Epithelial cell of proximal tubule (primary cell): ENCODE measurements around the gene AP1B1. TPM values are rescaled to one million over a fixed set of nuclear protein-coding genes. Genes with fewer than 3 reads are reported as not detected.

Source experiments
- DNase-seq: peaks from one replicate; pipeline ENCODE4 v3.0.0-alpha.2; 2011; ENCODE audit warnings: low read depth
- H3K4me3 ChIP-seq: 2 replicates; pipeline ENCODE4 v1.5.1; 2011; ENCODE audit warnings: low read depth, mild to moderate bottlenecking, low read length
- CTCF ChIP-seq: conservative IDR thresholded peaks from 2 replicates; pipeline ENCODE4 v1.5.1; 2012; ENCODE audit warnings: low read depth, mild to moderate bottlenecking, low read length
- total RNA-seq: library from RNA; depleted of rRNA; stranded (reverse); fragments of >200 nt; gene quantifications from 2 replicates; pipeline ENCODE4 v1.2.3, GENCODE V29; 2015

AP1B1 gene
- total RNA-seq, 1 donor from 2014 or later, result 50.3 TPM

- TF ChIP-seq CTCF, result no peak
- DNase-seq, result no peak
- H3K4me3 ChIP-seq, result no peak overlapping the region
Observed at GRCh38 chr22:29310065-29310862, 78.1 kb downstream of the AP1B1 start.

DNA sequence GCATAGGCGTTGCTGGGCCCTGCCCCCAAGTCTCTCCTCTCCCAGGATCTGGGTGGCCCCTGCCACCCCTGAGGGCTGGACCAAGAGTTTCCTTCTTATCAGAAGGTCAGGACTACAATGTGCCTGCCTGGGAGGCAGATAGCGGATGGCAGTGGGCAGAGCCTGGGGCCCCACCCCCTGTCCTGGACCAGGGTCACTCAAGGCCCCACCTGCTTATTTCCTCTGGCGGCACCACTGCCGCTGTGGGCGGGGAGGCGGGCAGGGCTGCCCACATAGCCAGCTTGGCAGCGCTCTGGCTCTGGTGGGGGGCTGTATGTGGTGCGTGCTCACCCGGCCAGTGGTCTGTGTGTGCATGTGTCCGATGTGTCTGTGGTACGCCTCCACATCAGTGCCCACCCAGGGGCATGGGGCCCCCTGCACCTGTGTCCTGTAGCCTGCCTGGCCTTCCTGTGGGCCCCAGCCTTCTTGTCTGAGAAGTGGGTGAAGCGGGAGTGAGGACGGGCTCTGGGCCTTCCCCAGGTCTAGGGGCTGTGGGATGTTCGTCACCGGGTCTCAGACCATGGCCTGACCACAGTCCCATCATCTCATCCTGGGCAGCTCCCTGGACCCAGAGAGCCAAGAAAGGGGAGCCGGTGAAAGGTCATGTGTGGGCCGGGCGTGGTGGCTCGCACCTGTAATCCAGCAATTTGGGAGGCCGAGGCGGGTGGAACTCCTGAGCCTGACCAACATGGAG, 78.9 kb downstream of the AP1B1 start:
- no peak overlapping the region for H3K4me3 ChIP-seq
- no peak for DNase-seq
- TF ChIP-seq CTCF, result no peak

- H3K4me3 ChIP-seq, result no peak overlapping the region
- no peak for TF ChIP-seq CTCF
- DNase-seq, result no peak
Observed at GRCh38 chr22:29308791-29309262, 79.5 kb downstream of the AP1B1 start.

DNA sequence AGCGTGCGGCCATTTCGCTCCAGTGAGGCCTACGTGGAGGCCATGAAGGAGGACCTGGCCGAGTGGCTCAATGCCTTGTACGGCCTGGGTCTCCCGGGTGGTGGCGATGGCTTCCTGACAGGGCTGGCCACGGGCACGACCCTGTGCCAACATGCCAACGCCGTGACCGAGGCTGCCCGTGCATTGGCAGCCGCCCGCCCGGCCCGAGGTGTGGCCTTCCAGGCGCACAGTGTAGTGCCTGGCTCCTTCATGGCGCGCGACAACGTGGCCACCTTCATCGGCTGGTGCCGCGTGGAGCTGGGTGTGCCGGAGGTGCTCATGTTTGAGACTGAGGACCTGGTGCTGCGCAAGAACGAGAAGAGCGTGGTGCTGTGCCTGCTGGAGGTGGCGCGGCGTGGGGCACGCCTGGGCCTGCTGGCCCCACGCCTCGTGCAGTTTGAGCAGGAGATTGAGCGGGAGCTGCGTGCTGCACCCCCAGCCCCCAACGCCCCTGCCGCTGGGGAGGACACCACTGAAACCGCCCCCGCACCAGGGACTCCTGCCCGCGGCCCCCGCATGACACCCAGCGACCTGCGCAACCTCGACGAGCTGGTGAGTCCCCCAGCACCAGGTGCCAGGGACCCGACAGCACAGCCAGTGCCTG, 80.1 kb downstream of the AP1B1 start:
- TF ChIP-seq CTCF, result no peak
- no peak for DNase-seq
- H3K4me3 ChIP-seq, result peak overlapping the region; percentile 92

DNA sequence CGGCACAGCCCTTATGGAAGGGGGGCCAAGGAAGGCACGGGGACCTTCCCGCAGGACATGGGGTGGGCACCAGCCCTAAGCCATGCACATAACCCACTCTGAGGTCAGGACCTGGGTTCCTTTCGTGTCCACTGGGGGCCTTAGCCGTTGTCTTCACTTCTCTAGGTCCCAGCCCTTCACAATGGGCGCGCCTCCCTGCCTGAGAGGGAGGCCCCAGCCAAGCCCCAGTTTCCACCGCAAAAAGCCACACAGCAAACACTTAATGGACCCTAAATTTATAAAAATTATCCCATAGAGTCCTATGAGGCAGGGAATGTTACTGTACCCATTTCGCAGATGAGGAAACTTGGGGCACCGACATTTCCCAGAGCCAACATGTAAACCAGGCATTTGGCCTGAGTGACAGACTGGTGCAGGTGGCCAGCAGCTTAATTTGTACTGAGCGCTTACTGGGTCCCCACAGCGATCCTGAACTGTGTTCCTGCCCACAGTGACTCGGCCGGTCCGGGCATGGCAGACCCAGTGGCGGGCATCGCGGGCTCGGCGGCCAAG, 80.7 kb downstream of the AP1B1 start:
- H3K4me3 ChIP-seq, result peak overlapping the region; percentile 92
- TF ChIP-seq CTCF, result no peak
- DNase-seq, result no peak

DNA sequence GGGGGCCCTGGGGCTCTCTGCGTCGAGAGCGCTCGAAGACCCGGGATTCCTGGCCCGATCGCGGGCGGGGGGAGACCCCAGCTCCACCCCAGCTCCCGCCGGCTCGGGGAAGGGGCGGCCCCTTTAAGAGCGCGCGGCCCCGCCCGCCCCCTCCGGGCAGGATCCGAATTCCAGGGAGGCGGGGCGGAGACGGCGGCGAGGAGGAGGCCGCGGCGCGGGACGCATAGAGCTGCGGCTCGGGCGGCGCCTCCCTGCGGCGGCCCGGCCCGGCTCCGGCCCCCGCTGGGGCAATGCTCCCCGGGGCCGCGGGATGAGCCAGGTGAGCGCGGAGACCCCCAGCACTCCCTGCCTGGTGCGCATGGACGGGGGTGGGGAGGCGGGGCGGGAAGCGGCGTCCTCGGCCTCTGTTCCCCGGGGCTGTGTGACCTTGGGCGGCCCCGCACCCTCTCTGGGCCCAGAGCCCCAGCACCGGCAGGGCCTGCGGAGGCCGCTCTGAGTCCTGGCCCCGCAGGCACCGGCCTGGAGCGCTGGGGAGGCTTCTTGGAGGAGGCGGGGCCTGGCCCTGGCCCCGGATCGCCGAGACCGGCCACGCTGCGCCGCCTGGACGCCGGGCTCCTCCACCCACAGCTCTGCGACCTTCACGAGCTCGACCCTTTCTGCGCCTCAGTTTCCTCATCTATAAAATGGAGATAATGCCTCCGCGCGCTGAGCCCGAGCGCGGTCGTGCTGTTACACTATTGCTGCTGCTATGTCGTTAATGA, 81.4 kb downstream of the AP1B1 start:
- no peak for TF ChIP-seq CTCF
- H3K4me3 ChIP-seq, result peak overlapping the region; percentile 92
- DNase-seq, result no peak
